Astrocyte (in vitro differentiated cells and primary cell): Measurements from ENCODE around the gene HSD11B2. TPM values are rescaled to one million over a fixed set of nuclear protein-coding genes. Genes with fewer than 3 reads are reported as not detected.

Experiments used
- DNase-seq: peaks from one replicate; pipeline ENCODE4 v3.0.0-alpha.2; 2010; ENCODE audit warnings: low read depth
- FAIRE-seq: peaks from 2 replicates; lab custom pipeline; 2011; peaks lifted over from hg19 to GRCh38; lab: Jason Lieb, UNC
- H2AFZ ChIP-seq: 2 replicates; pipeline ENCODE4 v1.6.0; 2012; ENCODE audit warnings: low read depth, low read length, inconsistent platforms
- H3K27ac ChIP-seq: 2 replicates; pipeline ENCODE4 v1.5.1; 2011; ENCODE audit warnings: low read depth, low read length, inconsistent platforms
- H3K27me3 ChIP-seq: 2 replicates; pipeline ENCODE4 v1.6.0; 2011; ENCODE audit warnings: low read length, inconsistent platforms; ENCODE audit not compliant: insufficient read depth
- H3K36me3 ChIP-seq: 2 replicates; pipeline ENCODE4 v1.5.1; 2011; ENCODE audit warnings: low read length, inconsistent platforms; ENCODE audit not compliant: insufficient read depth
- H3K4me1 ChIP-seq: 2 replicates; pipeline ENCODE4 v1.5.1; 2011; ENCODE audit warnings: low read length, inconsistent platforms; ENCODE audit not compliant: insufficient read depth
- H3K4me2 ChIP-seq: 2 replicates; pipeline ENCODE4 v1.6.0; 2012; ENCODE audit warnings: low read length, inconsistent platforms
- H3K4me3 ChIP-seq: 2 replicates; pipeline ENCODE4 v1.5.1; 2011; ENCODE audit warnings: low read depth, mild to moderate bottlenecking, low read length, inconsistent platforms; ENCODE audit not compliant: insufficient read depth
- H3K79me2 ChIP-seq: 2 replicates; pipeline ENCODE4 v1.6.0; 2012; ENCODE audit warnings: mild to moderate bottlenecking, low read length, inconsistent platforms; ENCODE audit not compliant: insufficient read depth
- H3K9ac ChIP-seq: 2 replicates; pipeline ENCODE4 v1.6.0; 2012; ENCODE audit warnings: mild to moderate bottlenecking, low read length, inconsistent platforms
- H3K9me3 ChIP-seq: 2 replicates; pipeline ENCODE4 v1.5.1; 2012; ENCODE audit warnings: low read depth, mild to moderate bottlenecking, low read length, inconsistent platforms; ENCODE audit not compliant: insufficient read depth
- H4K20me1 ChIP-seq: 2 replicates; pipeline ENCODE4 v1.6.0; 2012; ENCODE audit warnings: low read length, inconsistent platforms; ENCODE audit not compliant: insufficient read depth
- H3K27ac Mint-ChIP-seq: one replicate; pipeline ENCODE4 v1.8.0; 2021; ENCODE audit warnings: mild to moderate bottlenecking, mixed read lengths; ENCODE audit not compliant: unreplicated experiment
- H3K27me3 Mint-ChIP-seq: one replicate; pipeline ENCODE4 v1.8.0; 2021; ENCODE audit warnings: low read depth, mixed read lengths; ENCODE audit not compliant: unreplicated experiment
- H3K36me3 Mint-ChIP-seq: one replicate; pipeline ENCODE4 v1.8.0; 2021; ENCODE audit warnings: low read depth, mixed read lengths; ENCODE audit not compliant: unreplicated experiment
- H3K4me1 Mint-ChIP-seq: one replicate; pipeline ENCODE4 v1.8.0; 2021; ENCODE audit warnings: low read depth, mixed read lengths; ENCODE audit not compliant: unreplicated experiment
- H3K4me3 Mint-ChIP-seq: one replicate; pipeline ENCODE4 v1.8.0; 2021; ENCODE audit warnings: mild to moderate bottlenecking, moderate library complexity, mixed read lengths; ENCODE audit not compliant: unreplicated experiment
- H3K9me3 Mint-ChIP-seq: one replicate; pipeline ENCODE4 v1.8.0; 2021; ENCODE audit warnings: mild to moderate bottlenecking, mixed read lengths; ENCODE audit not compliant: unreplicated experiment
- EZH2 ChIP-seq: IDR thresholded peaks from 2 replicates; pipeline ENCODE4 v1.6.1; 2012; ENCODE audit warnings: mild to moderate bottlenecking, low read length, inconsistent platforms; ENCODE audit not compliant: insufficient read depth
- total RNA-seq: library from RNA; stranded (reverse); gene quantifications from 2 replicates; pipeline ENCODE4 v1.2.1, GENCODE V29; 2021
- TF ChIP-seq, protein P1 (sequence below): IDR thresholded peaks from 2 replicates; pipeline ENCODE4 v1.5.1; 2011; ENCODE audit warnings: low read depth, mild to moderate bottlenecking, inconsistent platforms, low read length, moderate library complexity; ENCODE audit not compliant: insufficient read depth

Gene HSD11B2
- total RNA-seq, 1 donor from 2014 or later = not detected

- no peak overlapping the region for H3K27ac ChIP-seq
- Mint-ChIP-seq H3K9me3 (peaks cover 2% of the 10 kb centered on the region), H3K4me1 (no peaks in the 10 kb centered on the region), H3K36me3 (peaks cover 2% of the 10 kb centered on the region), H3K4me3 (no peak overlapping the region), H3K27ac (no peak overlapping the region), H3K27me3 (peaks cover 70% of the 10 kb centered on the region)
- H3K79me2 ChIP-seq = no peaks in the 10 kb centered on the region
- no peaks in the 10 kb centered on the region for H3K9me3 ChIP-seq
- FAIRE-seq (no peak), DNase-seq (no peak)
- H3K4me2 ChIP-seq = no peak overlapping the region
- no peak overlapping the region for H3K4me3 ChIP-seq
- no peaks in the 10 kb centered on the region for H3K36me3 ChIP-seq
- no peaks in the 10 kb centered on the region for H4K20me1 ChIP-seq
- H3K9ac ChIP-seq = no peak overlapping the region
- H3K4me1 ChIP-seq = peaks cover 9% of the 10 kb centered on the region
- H2AFZ ChIP-seq = no peak overlapping the region
- H3K27me3 ChIP-seq = peaks cover 8% of the 10 kb centered on the region
- TF ChIP-seq EZH2 = no peak
- TF ChIP-seq, protein P1, sequence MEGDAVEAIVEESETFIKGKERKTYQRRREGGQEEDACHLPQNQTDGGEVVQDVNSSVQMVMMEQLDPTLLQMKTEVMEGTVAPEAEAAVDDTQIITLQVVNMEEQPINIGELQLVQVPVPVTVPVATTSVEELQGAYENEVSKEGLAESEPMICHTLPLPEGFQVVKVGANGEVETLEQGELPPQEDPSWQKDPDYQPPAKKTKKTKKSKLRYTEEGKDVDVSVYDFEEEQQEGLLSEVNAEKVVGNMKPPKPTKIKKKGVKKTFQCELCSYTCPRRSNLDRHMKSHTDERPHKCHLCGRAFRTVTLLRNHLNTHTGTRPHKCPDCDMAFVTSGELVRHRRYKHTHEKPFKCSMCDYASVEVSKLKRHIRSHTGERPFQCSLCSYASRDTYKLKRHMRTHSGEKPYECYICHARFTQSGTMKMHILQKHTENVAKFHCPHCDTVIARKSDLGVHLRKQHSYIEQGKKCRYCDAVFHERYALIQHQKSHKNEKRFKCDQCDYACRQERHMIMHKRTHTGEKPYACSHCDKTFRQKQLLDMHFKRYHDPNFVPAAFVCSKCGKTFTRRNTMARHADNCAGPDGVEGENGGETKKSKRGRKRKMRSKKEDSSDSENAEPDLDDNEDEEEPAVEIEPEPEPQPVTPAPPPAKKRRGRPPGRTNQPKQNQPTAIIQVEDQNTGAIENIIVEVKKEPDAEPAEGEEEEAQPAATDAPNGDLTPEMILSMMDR = no peak
Measured at GRCh38 chr16:67389911-67390815, 40.8 kb upstream of the HSD11B2 start.

DNA sequence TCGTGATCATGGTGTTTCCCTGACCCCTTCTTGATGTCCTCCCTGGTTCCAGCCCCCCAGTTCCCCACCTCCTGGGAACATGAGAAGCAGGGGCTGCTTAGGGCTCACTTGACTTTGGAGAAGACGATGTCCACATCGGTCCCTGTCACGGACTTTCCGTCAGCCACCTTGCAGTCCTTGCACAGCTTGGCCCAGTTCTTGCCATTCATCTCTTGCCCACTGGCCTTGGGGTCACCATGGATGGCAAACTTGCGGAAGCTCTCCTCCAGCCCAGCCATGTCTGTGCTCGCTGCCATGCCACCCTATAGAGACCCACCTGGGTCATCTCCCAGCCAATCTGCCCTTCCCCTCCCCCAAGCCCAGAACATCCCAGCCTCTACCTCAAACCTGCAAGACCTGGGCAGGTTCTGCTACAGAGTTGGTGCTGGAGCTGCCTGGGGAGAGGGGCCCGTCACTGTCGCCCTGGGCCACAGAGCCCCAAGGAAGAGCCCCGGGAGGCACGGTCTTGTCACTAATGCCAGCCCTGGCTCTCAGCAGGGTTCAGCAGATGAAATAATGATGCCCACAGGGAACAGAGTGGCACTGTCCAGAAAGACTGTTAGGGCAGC is 40.0 kb upstream of the HSD11B2 start:
- FAIRE-seq = no peak

More for the DNA sequence above, 40.0 kb upstream of the HSD11B2 start:
- peaks cover 2% of the 10 kb centered on the region for H3K9me3 Mint-ChIP-seq
- no peaks in the 10 kb centered on the region for H3K79me2 ChIP-seq
- TF ChIP-seq EZH2 = no peak
- TF ChIP-seq, protein P1 = no peak
- H3K27ac ChIP-seq = no peak overlapping the region
- no peaks in the 10 kb centered on the region for H3K4me1 Mint-ChIP-seq
- no peak for DNase-seq
- H3K27ac Mint-ChIP-seq = no peak overlapping the region
- no peaks in the 10 kb centered on the region for H3K9me3 ChIP-seq
- H3K4me3 ChIP-seq = no peak overlapping the region
- peaks cover 70% of the 10 kb centered on the region for H3K27me3 Mint-ChIP-seq
- no peak overlapping the region for H3K4me3 Mint-ChIP-seq
- H3K27me3 ChIP-seq = peaks cover 3% of the 10 kb centered on the region
- H2AFZ ChIP-seq = no peak overlapping the region
- H3K9ac ChIP-seq = no peak overlapping the region
- no peaks in the 10 kb centered on the region for H4K20me1 ChIP-seq
- H3K4me2 ChIP-seq = no peak overlapping the region
- H3K36me3 ChIP-seq = no peaks in the 10 kb centered on the region
- peaks cover 2% of the 10 kb centered on the region for H3K36me3 Mint-ChIP-seq
- peaks cover 13% of the 10 kb centered on the region for H3K4me1 ChIP-seq
